Hepatocyte (in vitro differentiated cells): Measurements from ENCODE around the gene RNF212B. TPM values are rescaled to one million over a fixed set of nuclear protein-coding genes. Genes with fewer than 3 reads are reported as not detected.

ENCODE experiments used
- DNase-seq: peaks from one replicate; pipeline ENCODE4 v3.0.0-alpha.2; 2016; ENCODE audit warnings: low spot score
- H2AFZ ChIP-seq: fragments of 200-600 bp; sonication (generic); 2 replicates; pipeline ENCODE4 v1.6.0; 2016; ENCODE audit warnings: antibody characterized with exemption, mild to moderate bottlenecking
- H3K27ac ChIP-seq: fragments of 200-600 bp; sonication (generic); 2 replicates; pipeline ENCODE4 v1.5.1; 2016; ENCODE audit warnings: mild to moderate bottlenecking
- H3K27me3 ChIP-seq: fragments of 200-600 bp; sonication (generic); 2 replicates; pipeline ENCODE4 v1.6.1; 2016
- H3K36me3 ChIP-seq: fragments of 200-600 bp; sonication (generic); replicated peaks from 2 replicates; pipeline ENCODE4 v1.5.1; 2016; ENCODE audit warnings: low read depth; ENCODE audit not compliant: insufficient read depth
- H3K4me1 ChIP-seq: fragments of 200-600 bp; sonication (generic); 2 replicates; pipeline ENCODE4 v1.5.1; 2016; ENCODE audit warnings: mild to moderate bottlenecking, moderate library complexity; ENCODE audit not compliant: insufficient read depth
- H3K4me2 ChIP-seq: fragments of 200-600 bp; sonication (generic); 2 replicates; pipeline ENCODE4 v1.6.0; 2016
- H3K4me3 ChIP-seq: fragments of 200-600 bp; sonication (generic); 2 replicates; pipeline ENCODE4 v1.5.1; 2016; ENCODE audit warnings: mild to moderate bottlenecking
- H3K79me2 ChIP-seq: fragments of 200-600 bp; sonication (generic); 2 replicates; pipeline ENCODE4 v1.6.0; 2017; ENCODE audit warnings: mild to moderate bottlenecking
- H3K9me2 ChIP-seq: fragments of 200-600 bp; sonication (generic); replicated peaks from 2 replicates; pipeline ENCODE4 v1.6.0; 2017; ENCODE audit warnings: mild to moderate bottlenecking; ENCODE audit not compliant: insufficient read depth
- H3K9me3 ChIP-seq: fragments of 200-600 bp; sonication (generic); 2 replicates; pipeline ENCODE4 v1.5.1; 2016; ENCODE audit warnings: low read depth, mild to moderate bottlenecking
- H4K20me1 ChIP-seq: fragments of 200-600 bp; sonication (generic); 2 replicates; pipeline ENCODE4 v1.6.0; 2016; ENCODE audit warnings: mild to moderate bottlenecking; ENCODE audit not compliant: insufficient read depth, poor library complexity, severe bottlenecking
- EZH2 ChIP-seq: fragments of 200-600 bp; sonication (generic); IDR thresholded peaks from 2 replicates; pipeline ENCODE4 v1.6.1; 2016; ENCODE audit warnings: antibody characterized with exemption, mild to moderate bottlenecking, borderline replicate concordance
- EZH2phosphoT487 ChIP-seq: fragments of 200-600 bp; sonication (generic); IDR thresholded peaks from one replicate; pipeline ENCODE4 v1.6.1; 2018; ENCODE audit warnings: antibody characterized with exemption, mild to moderate bottlenecking, low read depth, moderate library complexity; ENCODE audit not compliant: unreplicated experiment, severe bottlenecking
- WGBS: methylation state at CpG from one replicate; pipeline ENCODE4 v1.1.6; 2016; ENCODE audit warnings: low lambda C conversion rate; ENCODE audit errors: missing lambda C conversion rate; 5-methylcytosine and 5-hydroxymethylcytosine counted together
- polyA plus RNA-seq: library from polyadenylated mRNA; unstranded; fragments of >200 nt; fragmentation: Nextera tagmentation; extraction: Ambion mirVana; gene quantifications from 2 replicates; pipeline ENCODE4 v1.2.1, GENCODE V29; 2016
- total RNA-seq: library from RNA; depleted of rRNA; stranded (reverse); fragments of >200 nt; gene quantifications from 2 replicates; pipeline ENCODE4 v1.2.3, GENCODE V29; 2014
- TF ChIP-seq, protein P1 (sequence below): fragments of 200-600 bp; sonication (generic); IDR thresholded peaks from 2 replicates; pipeline ENCODE4 v1.5.1; 2016; ENCODE audit warnings: antibody characterized with exemption, mild to moderate bottlenecking; ENCODE audit not compliant: poor library complexity

Gene RNF212B
- total and polyA plus RNA-seq, 2 experiments from 2014 or later = 0.17 TPM; not detected in 1

DNA sequence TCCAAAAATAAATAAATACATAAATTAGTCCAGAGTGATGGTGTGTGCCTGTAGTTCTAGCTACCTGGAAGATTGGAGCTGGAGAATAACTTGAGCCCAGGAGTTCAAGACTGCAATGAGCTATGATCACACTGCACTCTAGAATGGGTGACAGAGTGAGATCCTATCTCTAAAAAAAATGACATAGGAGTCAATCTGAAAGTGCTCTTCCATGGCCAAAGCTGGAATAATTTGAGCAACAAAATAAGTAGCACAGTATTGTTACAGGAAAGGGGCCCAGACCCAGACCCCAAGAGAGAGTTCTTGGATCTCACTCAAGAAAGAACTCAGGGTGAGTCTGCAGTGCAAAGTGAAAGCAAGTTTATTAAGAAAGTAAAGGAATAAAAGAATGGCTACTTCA lies 29.4 kb upstream of the RNF212B start:
- H2AFZ ChIP-seq = no peak overlapping the region
- H3K4me3 ChIP-seq = no peak overlapping the region
- H3K27ac ChIP-seq = no peak overlapping the region
- H3K27me3 ChIP-seq = no peaks in the 10 kb centered on the region
- no peak overlapping the region for H3K4me2 ChIP-seq
- TF ChIP-seq, protein P1, sequence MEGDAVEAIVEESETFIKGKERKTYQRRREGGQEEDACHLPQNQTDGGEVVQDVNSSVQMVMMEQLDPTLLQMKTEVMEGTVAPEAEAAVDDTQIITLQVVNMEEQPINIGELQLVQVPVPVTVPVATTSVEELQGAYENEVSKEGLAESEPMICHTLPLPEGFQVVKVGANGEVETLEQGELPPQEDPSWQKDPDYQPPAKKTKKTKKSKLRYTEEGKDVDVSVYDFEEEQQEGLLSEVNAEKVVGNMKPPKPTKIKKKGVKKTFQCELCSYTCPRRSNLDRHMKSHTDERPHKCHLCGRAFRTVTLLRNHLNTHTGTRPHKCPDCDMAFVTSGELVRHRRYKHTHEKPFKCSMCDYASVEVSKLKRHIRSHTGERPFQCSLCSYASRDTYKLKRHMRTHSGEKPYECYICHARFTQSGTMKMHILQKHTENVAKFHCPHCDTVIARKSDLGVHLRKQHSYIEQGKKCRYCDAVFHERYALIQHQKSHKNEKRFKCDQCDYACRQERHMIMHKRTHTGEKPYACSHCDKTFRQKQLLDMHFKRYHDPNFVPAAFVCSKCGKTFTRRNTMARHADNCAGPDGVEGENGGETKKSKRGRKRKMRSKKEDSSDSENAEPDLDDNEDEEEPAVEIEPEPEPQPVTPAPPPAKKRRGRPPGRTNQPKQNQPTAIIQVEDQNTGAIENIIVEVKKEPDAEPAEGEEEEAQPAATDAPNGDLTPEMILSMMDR = no peak
- TF ChIP-seq EZH2 (no peak), EZH2phosphoT487 (no peak)
- no peaks in the 10 kb centered on the region for H4K20me1 ChIP-seq
- no peak for DNase-seq
- no peaks in the 10 kb centered on the region for H3K79me2 ChIP-seq
- no peaks in the 10 kb centered on the region for H3K36me3 ChIP-seq
- no peaks in the 10 kb centered on the region for H3K4me1 ChIP-seq
- no peaks in the 10 kb centered on the region for H3K9me2 ChIP-seq
- no peaks in the 10 kb centered on the region for H3K9me3 ChIP-seq

DNA sequence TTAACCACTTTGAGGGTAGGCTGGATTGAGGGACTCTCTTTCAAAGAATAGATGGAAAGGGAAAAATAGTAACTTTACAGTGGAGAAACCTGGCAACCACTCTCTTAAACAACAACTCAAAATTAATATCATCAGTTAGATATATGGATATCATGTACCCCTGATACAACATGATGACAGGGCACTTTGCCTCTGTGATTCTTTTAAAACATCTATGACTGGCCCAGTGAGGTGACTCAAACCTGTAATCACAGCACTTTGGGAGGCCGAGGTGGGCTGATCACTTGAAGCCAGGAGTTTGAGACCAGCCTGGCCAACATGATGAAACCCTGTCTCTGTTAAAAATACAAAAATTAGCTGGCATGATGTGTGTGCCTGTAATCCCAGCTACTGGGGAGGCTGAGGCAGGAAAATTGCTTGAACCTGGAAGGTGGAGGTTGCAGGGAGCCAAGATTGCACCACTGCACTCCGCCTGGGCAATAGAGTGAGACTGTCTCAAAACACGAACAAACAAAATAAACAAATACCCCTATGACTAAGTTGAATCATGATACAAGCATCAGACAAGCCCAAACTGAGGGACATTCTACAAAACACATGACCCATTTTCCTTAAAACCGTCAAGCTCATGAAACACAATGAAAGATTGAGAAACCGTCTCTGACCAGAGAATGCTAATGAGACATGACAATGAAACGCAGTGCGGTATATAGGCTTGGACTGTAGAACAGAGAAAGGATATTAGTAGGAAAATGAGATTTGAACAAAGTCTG lies 27.9 kb upstream of the RNF212B start:
- H3K36me3 ChIP-seq = no peaks in the 10 kb centered on the region
- no peaks in the 10 kb centered on the region for H3K4me1 ChIP-seq
- no peak for DNase-seq
- no peaks in the 10 kb centered on the region for H3K79me2 ChIP-seq
- 92% methylated on average over 7 of the region's 7 CpGs for WGBS
- no peak overlapping the region for H2AFZ ChIP-seq
- H3K9me2 ChIP-seq = no peaks in the 10 kb centered on the region
- no peak for TF ChIP-seq EZH2
- no peaks in the 10 kb centered on the region for H4K20me1 ChIP-seq
- H3K4me2 ChIP-seq = no peak overlapping the region
- no peaks in the 10 kb centered on the region for H3K27me3 ChIP-seq
- no peaks in the 10 kb centered on the region for H3K9me3 ChIP-seq
- no peak overlapping the region for H3K4me3 ChIP-seq
- no peak overlapping the region for H3K27ac ChIP-seq

DNA sequence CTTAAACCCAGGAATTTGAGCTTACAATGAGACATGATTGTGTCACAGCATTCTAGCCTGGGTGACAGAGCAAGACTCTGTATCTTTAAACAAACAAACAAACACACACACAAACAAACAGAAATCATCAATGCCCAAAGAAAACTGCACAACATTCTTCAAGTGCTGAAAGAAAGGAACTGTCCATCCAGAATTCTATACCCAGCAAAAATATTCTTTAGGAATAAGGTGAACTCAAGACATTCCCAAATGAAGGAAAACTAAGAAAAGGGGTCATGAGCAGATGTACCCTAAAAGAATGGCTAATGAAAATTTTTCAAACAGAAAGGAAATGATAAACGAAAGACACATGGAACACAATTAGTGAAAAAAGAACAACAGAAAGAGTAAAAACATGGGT lies 22.3 kb upstream of the RNF212B start:
- H3K36me3 ChIP-seq = no peaks in the 10 kb centered on the region
- no peaks in the 10 kb centered on the region for H3K4me1 ChIP-seq
- H3K27ac ChIP-seq = no peak overlapping the region
- no peaks in the 10 kb centered on the region for H3K9me3 ChIP-seq
- no peak overlapping the region for H3K4me2 ChIP-seq
- no peak overlapping the region for H2AFZ ChIP-seq
- no peaks in the 10 kb centered on the region for H3K27me3 ChIP-seq
- WGBS = 100% methylated on average over 1 of the region's 1 CpG
- H3K9me2 ChIP-seq = no peaks in the 10 kb centered on the region
- H4K20me1 ChIP-seq = no peaks in the 10 kb centered on the region
- H3K4me3 ChIP-seq = no peak overlapping the region
- TF ChIP-seq EZH2phosphoT487 = no peak
- no peak for TF ChIP-seq EZH2
- TF ChIP-seq, protein P1 = no peak
- H3K79me2 ChIP-seq = no peaks in the 10 kb centered on the region
- DNase-seq = no peak

DNA sequence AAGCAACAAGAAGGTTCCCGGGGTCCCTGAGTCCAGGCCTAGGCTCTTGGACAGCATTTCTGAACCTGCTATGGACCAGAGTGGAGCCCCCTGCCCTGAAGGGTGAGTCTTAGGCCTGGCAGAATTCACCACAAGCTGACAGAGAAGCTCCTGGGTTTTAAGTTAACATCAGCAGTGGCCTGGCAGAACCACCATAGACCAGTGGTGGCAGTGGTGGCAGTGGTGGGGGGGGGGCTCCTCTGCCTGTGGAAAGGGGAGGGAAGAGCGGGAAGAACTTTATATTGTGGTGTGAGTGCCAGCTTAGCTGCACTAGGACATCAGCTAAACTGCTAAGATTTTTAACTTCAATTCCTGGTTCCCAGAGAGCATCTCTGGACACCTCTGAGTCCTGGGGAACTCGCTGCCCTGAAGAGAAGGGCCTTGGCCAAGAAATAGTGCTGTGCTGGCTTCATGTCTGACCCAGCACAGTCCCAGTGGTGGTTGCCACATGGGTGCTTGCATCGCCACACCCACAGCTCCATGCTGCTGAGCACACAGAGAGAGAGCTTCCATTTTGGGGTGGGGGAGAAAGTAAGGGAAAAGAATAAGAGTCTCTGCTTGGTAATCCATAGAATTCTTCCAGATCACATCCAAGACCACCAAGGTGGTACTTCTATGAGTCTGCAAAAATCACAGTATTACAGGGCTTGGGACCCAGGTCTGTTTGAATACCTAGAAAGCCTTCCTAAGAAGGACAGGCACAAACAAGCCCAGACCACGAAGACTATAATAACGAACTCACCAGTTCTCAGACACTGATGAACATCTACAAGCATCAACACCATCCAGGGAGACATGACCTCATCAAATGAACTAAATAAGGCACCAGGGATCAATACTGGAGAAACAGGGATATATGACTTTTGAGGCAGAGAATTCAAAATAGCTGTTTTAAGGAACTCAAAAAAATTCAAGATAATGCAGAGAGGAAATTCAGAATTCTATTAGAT lies 20.4 kb upstream of the RNF212B start:
- Histone ChIP-seq H3K79me2 (no peaks in the 10 kb centered on the region), H4K20me1 (no peaks in the 10 kb centered on the region), H3K9me2 (no peaks in the 10 kb centered on the region), H3K36me3 (no peaks in the 10 kb centered on the region), H3K4me2 (no peak overlapping the region), H3K9me3 (no peaks in the 10 kb centered on the region), H3K27ac (no peak overlapping the region), H3K4me1 (no peaks in the 10 kb centered on the region), H2AFZ (no peak overlapping the region), H3K4me3 (no peak overlapping the region), H3K27me3 (no peaks in the 10 kb centered on the region)
- DNase-seq = no peak
- 95% methylated on average over 6 of the region's 6 CpGs for WGBS
- TF ChIP-seq EZH2 (no peak), EZH2phosphoT487 (no peak)
- TF ChIP-seq, protein P1 = no peak
